GM12872 (cell line): Measurements from ENCODE around the gene IFI44.

ENCODE experiments used
- TF ChIP-seq, protein P1 (sequence below): IDR thresholded peaks from 3 replicates; pipeline ENCODE4 v1.5.1; 2011; ENCODE audit warnings: low read depth, mild to moderate bottlenecking, low read length, moderate library complexity; ENCODE audit not compliant: insufficient read depth

The IFI44 gene, protein sequence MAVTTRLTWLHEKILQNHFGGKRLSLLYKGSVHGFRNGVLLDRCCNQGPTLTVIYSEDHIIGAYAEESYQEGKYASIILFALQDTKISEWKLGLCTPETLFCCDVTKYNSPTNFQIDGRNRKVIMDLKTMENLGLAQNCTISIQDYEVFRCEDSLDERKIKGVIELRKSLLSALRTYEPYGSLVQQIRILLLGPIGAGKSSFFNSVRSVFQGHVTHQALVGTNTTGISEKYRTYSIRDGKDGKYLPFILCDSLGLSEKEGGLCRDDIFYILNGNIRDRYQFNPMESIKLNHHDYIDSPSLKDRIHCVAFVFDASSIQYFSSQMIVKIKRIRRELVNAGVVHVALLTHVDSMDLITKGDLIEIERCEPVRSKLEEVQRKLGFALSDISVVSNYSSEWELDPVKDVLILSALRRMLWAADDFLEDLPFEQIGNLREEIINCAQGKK

DNA sequence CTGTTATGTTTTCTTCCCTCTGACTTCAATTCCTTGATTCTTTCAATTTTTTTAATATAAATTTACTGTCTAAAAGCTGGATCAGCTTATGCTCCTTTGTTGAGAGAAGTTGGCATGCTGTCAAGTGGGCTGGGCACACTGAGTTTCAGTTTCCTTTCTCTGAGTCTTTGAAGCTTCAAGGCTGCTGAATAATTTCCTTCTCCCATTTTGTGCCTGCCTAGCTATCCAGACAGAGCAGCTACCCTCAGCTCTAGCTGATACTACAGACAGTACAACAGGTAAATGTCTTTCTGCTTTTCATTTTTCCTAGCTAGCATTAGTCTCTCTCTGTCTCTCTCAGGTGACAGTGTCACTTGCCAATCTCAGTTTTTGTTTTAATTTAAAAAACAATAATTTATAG is at the start of gene IFI44:
Gene IFI44, plus strand, starts transcription at position 204 of the 400 bp plus-strand sequence. CDS start 365 bp downstream, outside the sequence.
- TF ChIP-seq, protein P1, sequence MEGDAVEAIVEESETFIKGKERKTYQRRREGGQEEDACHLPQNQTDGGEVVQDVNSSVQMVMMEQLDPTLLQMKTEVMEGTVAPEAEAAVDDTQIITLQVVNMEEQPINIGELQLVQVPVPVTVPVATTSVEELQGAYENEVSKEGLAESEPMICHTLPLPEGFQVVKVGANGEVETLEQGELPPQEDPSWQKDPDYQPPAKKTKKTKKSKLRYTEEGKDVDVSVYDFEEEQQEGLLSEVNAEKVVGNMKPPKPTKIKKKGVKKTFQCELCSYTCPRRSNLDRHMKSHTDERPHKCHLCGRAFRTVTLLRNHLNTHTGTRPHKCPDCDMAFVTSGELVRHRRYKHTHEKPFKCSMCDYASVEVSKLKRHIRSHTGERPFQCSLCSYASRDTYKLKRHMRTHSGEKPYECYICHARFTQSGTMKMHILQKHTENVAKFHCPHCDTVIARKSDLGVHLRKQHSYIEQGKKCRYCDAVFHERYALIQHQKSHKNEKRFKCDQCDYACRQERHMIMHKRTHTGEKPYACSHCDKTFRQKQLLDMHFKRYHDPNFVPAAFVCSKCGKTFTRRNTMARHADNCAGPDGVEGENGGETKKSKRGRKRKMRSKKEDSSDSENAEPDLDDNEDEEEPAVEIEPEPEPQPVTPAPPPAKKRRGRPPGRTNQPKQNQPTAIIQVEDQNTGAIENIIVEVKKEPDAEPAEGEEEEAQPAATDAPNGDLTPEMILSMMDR: no peak

DNA sequence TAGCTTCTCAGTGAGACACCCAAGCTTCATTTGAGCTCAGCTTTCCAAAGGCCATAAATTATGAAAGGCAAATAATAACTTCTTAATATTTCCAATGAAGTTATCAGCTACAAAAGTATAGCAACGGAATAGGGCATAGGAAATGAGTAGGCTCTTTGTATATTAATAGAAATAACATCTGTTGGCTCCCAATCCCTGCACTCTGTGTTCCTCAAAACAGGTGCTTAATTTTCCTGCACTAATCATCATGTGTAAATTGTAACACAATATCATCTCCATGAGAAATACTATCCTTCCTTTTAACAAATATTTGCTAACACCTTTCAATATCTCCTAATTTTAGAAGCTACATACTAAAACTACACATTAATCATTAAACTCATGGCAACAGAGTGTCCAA is 48.6 kb upstream of the IFI44 start:
- TF ChIP-seq, protein P1: no peak

DNA sequence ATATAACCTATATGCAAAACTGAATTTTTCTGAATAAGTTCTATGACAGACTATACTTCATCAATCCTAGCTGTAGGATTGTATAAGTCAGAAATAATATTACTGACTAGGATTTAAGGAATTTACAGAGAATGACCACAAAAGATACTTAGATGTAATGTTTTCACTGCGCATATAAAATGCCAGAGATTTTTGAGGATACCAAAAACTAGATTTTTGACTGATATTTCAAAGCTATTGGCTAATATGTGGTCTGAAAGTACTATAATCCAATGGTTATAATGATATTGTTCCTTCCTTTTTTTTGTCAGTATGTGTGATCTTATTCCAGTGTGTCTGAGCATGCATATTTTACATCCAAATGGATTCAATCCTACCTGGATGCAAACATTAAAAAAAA is 46.4 kb upstream of the IFI44 start:
- TF ChIP-seq, protein P1: no peak

DNA sequence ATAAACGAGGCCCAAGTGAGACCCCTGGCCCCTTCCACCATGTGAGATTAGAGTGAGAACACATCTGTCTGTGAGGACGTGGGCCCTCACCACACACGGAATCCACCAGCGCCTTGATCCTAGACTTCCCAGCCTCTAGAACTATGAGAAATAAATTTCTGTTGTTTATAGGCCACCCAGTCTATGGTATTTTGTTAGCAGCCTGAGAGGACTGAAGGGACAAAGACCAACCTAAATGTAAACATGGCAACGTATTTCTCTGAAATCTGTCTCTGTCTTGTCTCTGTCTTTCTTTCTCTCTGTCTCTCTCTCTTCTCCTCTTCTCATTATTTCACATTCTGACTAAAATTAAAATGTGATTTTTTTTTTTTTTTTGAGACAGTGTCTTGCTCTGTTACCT is 45.0 kb upstream of the IFI44 start:
- TF ChIP-seq, protein P1: no peak

DNA sequence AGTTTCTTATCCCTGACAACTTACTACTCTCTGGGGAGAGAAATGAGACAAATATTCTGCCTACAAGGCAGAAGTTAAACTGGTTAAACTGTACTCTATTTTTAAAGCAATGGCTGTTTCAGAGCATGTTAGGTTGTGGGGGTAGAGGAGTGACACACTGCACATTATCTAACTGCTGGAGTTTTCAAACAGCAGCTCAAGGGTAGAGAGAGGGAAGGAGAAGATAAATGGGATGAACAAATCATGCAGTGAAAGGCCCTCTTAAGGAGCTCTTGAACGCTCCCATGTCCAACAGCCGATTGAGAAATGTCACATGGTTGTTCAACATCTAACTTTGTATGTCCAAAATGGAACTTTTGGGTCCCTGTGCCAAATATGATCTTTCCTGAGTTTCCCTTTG is 43.4 kb upstream of the IFI44 start:
- TF ChIP-seq, protein P1: no peak

DNA sequence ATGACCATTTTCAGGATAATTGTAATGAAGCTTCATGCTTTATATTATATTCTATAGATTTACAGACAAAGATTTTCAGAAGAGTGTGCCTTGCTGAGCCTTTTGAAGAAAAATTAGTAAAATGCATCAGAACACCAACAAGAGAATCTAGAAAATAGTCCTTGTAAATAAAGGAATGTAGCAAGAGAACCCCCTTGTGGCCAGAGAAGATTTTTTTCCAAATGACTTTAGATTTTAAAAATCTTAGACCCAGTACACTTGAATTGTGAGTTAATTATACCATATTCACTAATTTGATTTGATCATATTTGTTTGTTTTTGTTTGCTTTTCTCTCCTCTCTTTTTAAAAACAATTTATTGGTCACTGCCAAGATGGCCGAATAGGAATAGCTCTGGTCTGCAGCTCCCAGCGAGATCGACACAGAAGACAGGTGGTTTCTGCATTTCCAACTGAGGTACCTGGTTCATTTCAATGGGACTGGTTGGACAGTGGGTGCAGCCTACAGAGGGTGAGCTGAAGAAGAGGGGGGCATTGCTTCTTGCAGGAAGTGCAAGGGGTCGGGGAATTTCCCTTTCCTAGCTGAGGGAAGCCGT is 42.2 kb upstream of the IFI44 start:
- TF ChIP-seq, protein P1: peak; percentile 44; the same call in 1 of the 3 replicates

DNA sequence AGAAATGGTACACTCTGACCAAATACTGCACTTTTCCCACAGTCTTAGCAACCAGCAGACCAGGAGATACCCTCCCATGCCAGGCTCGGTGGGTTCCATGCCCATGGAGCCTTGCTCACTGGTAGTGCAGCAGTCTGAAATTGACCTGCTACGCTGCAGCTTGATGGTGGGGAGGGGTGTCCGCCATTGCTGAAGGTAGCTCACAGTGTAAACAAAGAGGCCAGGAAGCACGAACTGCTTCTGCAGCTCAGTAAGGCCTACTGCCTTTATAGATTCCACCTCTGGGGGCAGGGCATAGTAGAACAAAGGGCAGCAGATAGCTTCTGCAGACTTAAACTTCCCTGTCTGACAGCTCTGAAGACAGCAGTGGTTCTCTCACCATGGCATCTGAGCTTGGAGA is 41.7 kb upstream of the IFI44 start:
- TF ChIP-seq, protein P1: 0 out of 3 replicates have a peak, but pooled peaks have one; percentile 22
